Neuronal stem cell (in vitro differentiated cells): Measurements from ENCODE around the gene DLG2.
"Not testable (repeated sequence)": the region's sequence is repeated elsewhere in the genome, so short reads cannot be mapped to it uniquely, and the experiment has no call there.

Experiments used
- DNase-seq: peaks from one replicate; pipeline ENCODE4 v3.0.0-alpha.2; 2013; ENCODE audit warnings: low spot score
- H2AFZ ChIP-seq: one replicate; pipeline ENCODE4 v1.6.1; 2013; ENCODE audit warnings: mild to moderate bottlenecking, low read length, inconsistent platforms
- H2AK5ac ChIP-seq: 2 replicates; pipeline ENCODE4 v1.6.1; 2013; ENCODE audit warnings: low read depth, mild to moderate bottlenecking, inconsistent platforms, low read length, moderate library complexity, mixed read lengths
- H2BK120ac ChIP-seq: 2 replicates; pipeline ENCODE4 v1.6.1; 2013; ENCODE audit warnings: low read depth, mild to moderate bottlenecking, inconsistent platforms, low read length, moderate library complexity, mixed read lengths
- H2BK12ac ChIP-seq: one replicate; pipeline ENCODE4 v1.6.1; 2013; ENCODE audit warnings: low read length, inconsistent platforms
- H2BK15ac ChIP-seq: 2 replicates; pipeline ENCODE4 v1.6.1; 2013; ENCODE audit warnings: mild to moderate bottlenecking, low read length, inconsistent platforms, mixed read lengths
- H2BK5ac ChIP-seq: one replicate; pipeline ENCODE4 v1.6.1; 2013; ENCODE audit warnings: inconsistent platforms, mild to moderate bottlenecking, low read length, moderate library complexity
- H3K14ac ChIP-seq: one replicate; pipeline ENCODE4 v1.6.1; 2013; ENCODE audit warnings: low read length, inconsistent platforms
- H3K18ac ChIP-seq: 2 replicates; pipeline ENCODE4 v1.6.1; 2013; ENCODE audit warnings: low read length, inconsistent platforms
- H3K23ac ChIP-seq: 2 replicates; pipeline ENCODE4 v1.6.1; 2013; ENCODE audit warnings: low read depth, mild to moderate bottlenecking, mixed read lengths, low read length, inconsistent platforms; ENCODE audit not compliant: poor library complexity
- H3K27ac ChIP-seq: replicated peaks from 3 replicates; pipeline ENCODE4 v1.5.1; 2013; ENCODE audit warnings: low read length, inconsistent platforms
- H3K27me3 ChIP-seq, 3 experiments: 2 replicates each; pipeline ENCODE4 v1.6.1; 2013; ENCODE audit warnings: low read length in 3 of 3, mild to moderate bottlenecking in 2 of 3, inconsistent platforms in 1 of 3, low read depth in 1 of 3, mixed read lengths in 1 of 3, moderate library complexity in 1 of 3; ENCODE audit not compliant: control insufficient read depth in 3 of 3, insufficient read depth in 3 of 3
- H3K36me3 ChIP-seq, 2 donors: replicated peaks in 1 of 2; 2 replicates each; pipeline ENCODE4 v1.6.1; 2013; ENCODE audit warnings: low read length in 2 of 2; ENCODE audit not compliant: control insufficient read depth in 2 of 2, insufficient read depth in 2 of 2
- H3K4ac ChIP-seq: 2 replicates; pipeline ENCODE4 v1.6.1; 2013; ENCODE audit warnings: inconsistent platforms, mild to moderate bottlenecking, low read length, moderate library complexity
- H3K4me1 ChIP-seq, 2 donors: 1 replicate in 1 of 2; 2 replicates in 1 of 2; pipeline ENCODE4 v1.6.1; 2013; ENCODE audit warnings: low read length in 2 of 2, low read depth in 1 of 2; ENCODE audit not compliant: control insufficient read depth in 2 of 2, insufficient read depth in 1 of 2
- H3K4me2 ChIP-seq: one replicate; pipeline ENCODE4 v1.6.1; 2013; ENCODE audit warnings: mild to moderate bottlenecking, low read length, inconsistent platforms; ENCODE audit not compliant: insufficient read depth, poor library complexity, severe bottlenecking
- H3K4me3 ChIP-seq, 2 donors: 2 replicates each; pipeline ENCODE4 v1.5.1; 2013; ENCODE audit warnings: low read length in 2 of 2, mild to moderate bottlenecking in 2 of 2, inconsistent platforms in 1 of 2, moderate library complexity in 1 of 2
- H3K79me1 ChIP-seq: one replicate; pipeline ENCODE4 v1.6.1; 2013; ENCODE audit warnings: low read depth, mild to moderate bottlenecking, inconsistent platforms, low read length, moderate library complexity
- H3K9ac ChIP-seq: one replicate; pipeline ENCODE4 v1.6.1; 2013; ENCODE audit warnings: mild to moderate bottlenecking, low read depth, low read length, inconsistent platforms; ENCODE audit not compliant: poor library complexity
- H3K9me3 ChIP-seq, 2 donors: replicated peaks in 1 of 2; 2 replicates each; pipeline versions ENCODE3 to v1.6.1; 2013; ENCODE audit warnings: low read length in 2 of 2, mild to moderate bottlenecking in 2 of 2, inconsistent platforms in 1 of 2, low read depth in 1 of 2, mixed read lengths in 1 of 2, moderate library complexity in 1 of 2; ENCODE audit not compliant: control insufficient read depth in 2 of 2, insufficient read depth in 1 of 2
- H4K8ac ChIP-seq: one replicate; pipeline ENCODE4 v1.6.1; 2013; ENCODE audit warnings: low read depth, mild to moderate bottlenecking, inconsistent platforms, low read length, moderate library complexity
- H4K91ac ChIP-seq: one replicate; pipeline ENCODE4 v1.6.1; 2013; ENCODE audit warnings: low read length, low read depth, mild to moderate bottlenecking, inconsistent platforms; ENCODE audit not compliant: poor library complexity
- WGBS, 2 donors: extraction: QIAGEN DNeasy Blood & Tissue Kit; methylation state at CpG; one replicate each; pipeline ENCODE4 v1.1.7; 2013; ENCODE audit warnings: missing lambda C conversion rate in 2 of 2, mixed read lengths in 1 of 2; ENCODE audit not compliant: insufficient read length in 2 of 2, insufficient replicate concordance in 1 of 2; ENCODE audit errors: extremely low coverage in 2 of 2; 5-methylcytosine and 5-hydroxymethylcytosine counted together

The DLG2 gene

GRCh38 chr11:83744620-83745192, 1882.4 kb downstream of the DLG2 start:
- Histone ChIP-seq H2BK15ac (no peak overlapping the region), H2AFZ (no peak overlapping the region), H3K4me1 (no peaks in the 10 kb centered on the region), H2BK120ac (no peak overlapping the region), H3K9ac (no peak overlapping the region), H4K91ac (no peak overlapping the region), H2BK12ac (no peak overlapping the region), H3K27me3 (peaks cover 0 to 5% (median 0%) of the 10 kb centered on the region in 3 experiments), H3K9me3 (no peaks in the 10 kb centered on the region), H3K14ac (no peak overlapping the region), H3K4me3 (no peak overlapping the region), H3K18ac (no peak overlapping the region), H2AK5ac (no peak overlapping the region), H3K27ac (no peak overlapping the region), H2BK5ac (no peak overlapping the region), H3K36me3 (no peaks in the 10 kb centered on the region), H4K8ac (no peak overlapping the region), H3K23ac (no peak overlapping the region), H3K79me1 (no peaks in the 10 kb centered on the region), H3K4me2 (no peak overlapping the region), H3K4ac (no peak overlapping the region)
- WGBS, 2 donors, result no CpG with 5 or more reads among the region's 6 CpGs
- no peak for DNase-seq

GRCh38 chr11:83736684-83737083, 1890.5 kb downstream of the DLG2 start:
- no peak overlapping the region for H3K4ac ChIP-seq
- H3K4me2 ChIP-seq, result no peak overlapping the region
- H3K4me3 ChIP-seq, result no peak overlapping the region
- no peak overlapping the region for H3K14ac ChIP-seq
- no peak overlapping the region for H4K91ac ChIP-seq
- H2AFZ ChIP-seq, result no peak overlapping the region
- no peak overlapping the region for H2BK12ac ChIP-seq
- H4K8ac ChIP-seq, result no peak overlapping the region
- DNase-seq, result no peak
- H3K9ac ChIP-seq, result no peak overlapping the region
- H3K9me3 ChIP-seq, result no peaks in the 10 kb centered on the region
- H3K36me3 ChIP-seq, result no peaks in the 10 kb centered on the region
- H2BK5ac ChIP-seq, result no peak overlapping the region
- no peaks in the 10 kb centered on the region for H3K27me3 ChIP-seq
- no peak overlapping the region for H2BK120ac ChIP-seq
- H3K23ac ChIP-seq, result no peak overlapping the region
- no peak overlapping the region for H3K27ac ChIP-seq
- no peaks in the 10 kb centered on the region for H3K4me1 ChIP-seq
- no peak overlapping the region for H2BK15ac ChIP-seq
- H3K79me1 ChIP-seq, result no peaks in the 10 kb centered on the region
- no peak overlapping the region for H2AK5ac ChIP-seq
- no peak overlapping the region for H3K18ac ChIP-seq

GRCh38 chr11:83734120-83734519, 1893.0 kb downstream of the DLG2 start:
- Histone ChIP-seq H3K4ac (no peak overlapping the region), H3K27me3 (no peaks in the 10 kb centered on the region), H3K9me3 (no peaks in the 10 kb centered on the region), H2BK5ac (no peak overlapping the region), H3K27ac (no peak overlapping the region), H3K18ac (no peak overlapping the region), H2AFZ (no peak overlapping the region), H3K9ac (no peak overlapping the region), H4K8ac (no peak overlapping the region), H2BK12ac (no peak overlapping the region), H3K36me3 (no peaks in the 10 kb centered on the region), H3K23ac (no peak overlapping the region), H2BK120ac (no peak overlapping the region), H3K79me1 (no peaks in the 10 kb centered on the region), H3K4me1 (no peaks in the 10 kb centered on the region), H2AK5ac (no peak overlapping the region), H3K14ac (no peak overlapping the region), H2BK15ac (no peak overlapping the region), H4K91ac (no peak overlapping the region), H3K4me2 (no peak overlapping the region), H3K4me3 (no peak overlapping the region)
- WGBS, 2 donors, result no CpG with 5 or more reads among the region's 1 CpG
- no peak for DNase-seq

- H2AK5ac ChIP-seq, H3K79me1 ChIP-seq, H2AFZ ChIP-seq, H3K4me1 ChIP-seq, H2BK15ac ChIP-seq, H3K14ac ChIP-seq, H3K4ac ChIP-seq, H3K4me3 ChIP-seq, H2BK5ac ChIP-seq, DNase-seq, H3K36me3 ChIP-seq, H3K23ac ChIP-seq, H2BK120ac ChIP-seq, H3K9ac ChIP-seq, H2BK12ac ChIP-seq, H3K9me3 ChIP-seq, H3K4me2 ChIP-seq, H4K8ac ChIP-seq, H3K27me3 ChIP-seq, H3K18ac ChIP-seq, H3K27ac ChIP-seq, H4K91ac ChIP-seq: not testable (repeated sequence)
- no CpG with 5 or more reads among the region's 2 CpGs for WGBS, 2 donors
These were observed 1895.9 kb downstream of the DLG2 start for GRCh38 chr11:83731288-83731687.
